ENCODE data around the gene FCHO2. TPM values are rescaled to one million over a fixed set of nuclear protein-coding genes. Genes with fewer than 3 reads are reported as not detected.
A peak's percentile ranks its signal among the peaks of the same experiment; 100 is the strongest.

Gene FCHO2
- total and polyA plus RNA-seq, 5 experiments from 2014 or later: 0.11 to 6.3 (median 1.4) TPM

- Mint-ChIP-seq H3K36me3 (peaks cover 0 to 12% (median 0%) of the 10 kb centered on the region in 3 donors), H3K9me3 (peaks cover 0 to 20% (median 2%) of the 10 kb centered on the region in 9 donors), H3K27ac (no peak overlapping the region), H3K4me1 (no peaks in the 10 kb centered on the region), H3K27me3 (peaks cover 12 to 38% (median 23%) of the 10 kb centered on the region in 5 donors), H3K4me3 (no peak overlapping the region)
- POLR2A ChIA-PET: no interaction called here
- DNase-seq (no peak), ATAC-seq (no peak)
Observed at GRCh38 chr5:73104326-73104725, 148.5 kb downstream of the FCHO2 start.

GRCh38 chr5:73106335-73106734, 150.5 kb downstream of the FCHO2 start:
- Mint-ChIP-seq H3K4me1 (no peaks in the 10 kb centered on the region), H3K36me3 (peaks cover 0 to 16% (median 0%) of the 10 kb centered on the region in 3 donors), H3K27me3 (peaks cover 10 to 45% (median 23%) of the 10 kb centered on the region in 5 donors), H3K4me3 (no peak overlapping the region), H3K27ac (no peak overlapping the region), H3K9me3 (peaks cover 0 to 20% (median 2%) of the 10 kb centered on the region in 9 donors)
- ATAC-seq (no peak), DNase-seq (no peak)
- POLR2A ChIA-PET: no interaction called here

- POLR2A ChIA-PET: no interaction called here
- DNase-seq: no peak
- Mint-ChIP-seq H3K4me1 (no peaks in the 10 kb centered on the region), H3K27ac (no peak overlapping the region), H3K9me3 (peaks cover 0 to 20% (median 2%) of the 10 kb centered on the region in 9 donors), H3K36me3 (peaks cover 0 to 16% (median 0%) of the 10 kb centered on the region in 3 donors), H3K4me3 (no peak overlapping the region), H3K27me3 (peaks cover 18 to 65% (median 42%) of the 10 kb centered on the region in 5 donors)
- no peak for ATAC-seq
Observed at GRCh38 chr5:73110190-73110589, 154.3 kb downstream of the FCHO2 start.

GRCh38 chr5:73111536-73111935, 155.7 kb downstream of the FCHO2 start:
- Mint-ChIP-seq H3K9me3 (peaks cover 0 to 20% (median 2%) of the 10 kb centered on the region in 9 donors), H3K4me1 (no peaks in the 10 kb centered on the region), H3K4me3 (no peak overlapping the region), H3K27me3 (peaks cover 22 to 78% (median 42%) of the 10 kb centered on the region in 5 donors), H3K36me3 (peaks cover 0 to 16% (median 0%) of the 10 kb centered on the region in 3 donors), H3K27ac (no peak overlapping the region)
- POLR2A ChIA-PET: no interaction called here
- ATAC-seq (no peak), DNase-seq (no peak)

- DNase-seq (no peak), ATAC-seq (no peak)
- Mint-ChIP-seq H3K36me3 (peaks cover 0 to 16% (median 0%) of the 10 kb centered on the region in 3 donors), H3K4me3 (no peak overlapping the region), H3K27ac (no peak overlapping the region), H3K27me3 (peaks cover 30 to 86% (median 50%) of the 10 kb centered on the region in 5 donors), H3K9me3 (peaks cover 0 to 17% (median 2%) of the 10 kb centered on the region in 9 donors), H3K4me1 (no peaks in the 10 kb centered on the region)
- POLR2A ChIA-PET: no interaction called here
Observed at GRCh38 chr5:73112359-73112758, 156.5 kb downstream of the FCHO2 start.

GRCh38 chr5:73114044-73114688, 158.3 kb downstream of the FCHO2 start:
- Mint-ChIP-seq H3K9me3 (no peaks in the 10 kb centered on the region), H3K36me3 (peaks cover 0 to 4% (median 0%) of the 10 kb centered on the region in 3 donors), H3K4me1 (peaks cover 0 to under 1% (median 0%) of the 10 kb centered on the region in 4 donors), H3K27ac (no peak overlapping the region), H3K27me3 (peaks cover 34 to 94% (median 60%) of the 10 kb centered on the region in 5 donors), H3K4me3 (no peak overlapping the region)
- no peak for DNase-seq
- POLR2A ChIA-PET: no interaction called here
- no peak for ATAC-seq

- no peak overlapping the region for H3K27ac Mint-ChIP-seq
- no peak overlapping the region for H3K4me3 Mint-ChIP-seq
- POLR2A ChIA-PET: no interaction called here
- no peaks in the 10 kb centered on the region for H3K9me3 Mint-ChIP-seq
- H3K4me1 Mint-ChIP-seq: peaks cover 0 to 7% (median 2%) of the 10 kb centered on the region in 4 donors
- no peak for ATAC-seq
- no peak for DNase-seq
- peaks cover 35 to 88% (median 56%) of the 10 kb centered on the region in 5 donors for H3K27me3 Mint-ChIP-seq
- no peaks in the 10 kb centered on the region for H3K36me3 Mint-ChIP-seq
Observed at GRCh38 chr5:73115399-73116051, 159.7 kb downstream of the FCHO2 start.

GRCh38 chr5:73116506-73116905, 160.7 kb downstream of the FCHO2 start:
- POLR2A ChIA-PET: no interaction called here
- Mint-ChIP-seq H3K9me3 (no peaks in the 10 kb centered on the region), H3K4me3 (no peak overlapping the region), H3K36me3 (no peaks in the 10 kb centered on the region), H3K27ac (no peak overlapping the region), H3K27me3 (peaks cover 44 to 91% (median 59%) of the 10 kb centered on the region in 5 donors), H3K4me1 (peaks cover 3 to 12% (median 8%) of the 10 kb centered on the region in 4 donors)
- ATAC-seq: no peak
- no peak for DNase-seq

GRCh38 chr5:73117088-73117740, 161.4 kb downstream of the FCHO2 start:
- ATAC-seq (no peak), DNase-seq (no peak)
- Mint-ChIP-seq H3K4me3 (no peak overlapping the region), H3K9me3 (no peaks in the 10 kb centered on the region), H3K4me1 (peaks cover 3 to 14% (median 9%) of the 10 kb centered on the region in 4 donors), H3K27me3 (peaks cover 47 to 92% (median 58%) of the 10 kb centered on the region in 5 donors), H3K27ac (peak overlapping the region in 1 of 10 donors; percentile 51), H3K36me3 (no peaks in the 10 kb centered on the region)
- POLR2A ChIA-PET: no interaction called here

GRCh38 chr5:73118391-73118973, 162.6 kb downstream of the FCHO2 start:
- H3K4me1 Mint-ChIP-seq: peaks cover 7 to 24% (median 20%) of the 10 kb centered on the region in 4 donors
- H3K4me3 Mint-ChIP-seq: peak overlapping the region in 1 of 10 donors; percentile 34
- H3K27me3 Mint-ChIP-seq: peaks cover 44 to 84% (median 48%) of the 10 kb centered on the region in 5 donors
- no peaks in the 10 kb centered on the region for H3K9me3 Mint-ChIP-seq
- POLR2A ChIA-PET: no interaction called here
- no peak overlapping the region for H3K27ac Mint-ChIP-seq
- no peak for ATAC-seq
- DNase-seq: no peak
- no peaks in the 10 kb centered on the region for H3K36me3 Mint-ChIP-seq

GRCh38 chr5:73119451-73120157, 163.8 kb downstream of the FCHO2 start:
- POLR2A ChIA-PET: no interaction called here
- ATAC-seq (no peak), DNase-seq (no peak)
- Mint-ChIP-seq H3K4me1 (peaks cover 7 to 33% (median 28%) of the 10 kb centered on the region in 4 donors), H3K4me3 (peak overlapping the region in 9 of 10 donors; percentile 27 to 78 (median 54)), H3K9me3 (no peaks in the 10 kb centered on the region), H3K27me3 (peaks cover 49 to 85% (median 52%) of the 10 kb centered on the region in 5 donors), H3K27ac (no peak overlapping the region), H3K36me3 (no peaks in the 10 kb centered on the region)

Data from naive thymus-derived CD8-positive, alpha-beta T cell (primary cell).